Sigmoid colon (tissue), 4 donors: ENCODE data around the gene ANKRD53.

ENCODE experiments used
- CTCF ChIP-seq, 4 experiments: fragments of 450-650 bp in 3 of 4; fragments of 200-600 bp in 1 of 4; IDR thresholded peaks; one replicate each; pipeline ENCODE4 v1.5.1; 2016 to 2019; ENCODE audit warnings: antibody characterized with exemption in 4 of 4, mild to moderate bottlenecking in 3 of 4, moderate library complexity in 2 of 4
- POLR2A ChIP-seq, 2 donors: fragments of 450-650 bp; IDR thresholded peaks; one replicate each; pipeline ENCODE4 v1.6.1; 2016; ENCODE audit warnings: antibody characterized with exemption in 2 of 2, mild to moderate bottlenecking in 2 of 2, moderate library complexity in 2 of 2
- POLR2AphosphoS5 ChIP-seq, 4 donors: sonication (generic); formaldehyde crosslinking; IDR thresholded peaks; one replicate each; pipeline ENCODE4 v1.6.1; 2017; ENCODE audit warnings: antibody characterized with exemption in 4 of 4

DNA sequence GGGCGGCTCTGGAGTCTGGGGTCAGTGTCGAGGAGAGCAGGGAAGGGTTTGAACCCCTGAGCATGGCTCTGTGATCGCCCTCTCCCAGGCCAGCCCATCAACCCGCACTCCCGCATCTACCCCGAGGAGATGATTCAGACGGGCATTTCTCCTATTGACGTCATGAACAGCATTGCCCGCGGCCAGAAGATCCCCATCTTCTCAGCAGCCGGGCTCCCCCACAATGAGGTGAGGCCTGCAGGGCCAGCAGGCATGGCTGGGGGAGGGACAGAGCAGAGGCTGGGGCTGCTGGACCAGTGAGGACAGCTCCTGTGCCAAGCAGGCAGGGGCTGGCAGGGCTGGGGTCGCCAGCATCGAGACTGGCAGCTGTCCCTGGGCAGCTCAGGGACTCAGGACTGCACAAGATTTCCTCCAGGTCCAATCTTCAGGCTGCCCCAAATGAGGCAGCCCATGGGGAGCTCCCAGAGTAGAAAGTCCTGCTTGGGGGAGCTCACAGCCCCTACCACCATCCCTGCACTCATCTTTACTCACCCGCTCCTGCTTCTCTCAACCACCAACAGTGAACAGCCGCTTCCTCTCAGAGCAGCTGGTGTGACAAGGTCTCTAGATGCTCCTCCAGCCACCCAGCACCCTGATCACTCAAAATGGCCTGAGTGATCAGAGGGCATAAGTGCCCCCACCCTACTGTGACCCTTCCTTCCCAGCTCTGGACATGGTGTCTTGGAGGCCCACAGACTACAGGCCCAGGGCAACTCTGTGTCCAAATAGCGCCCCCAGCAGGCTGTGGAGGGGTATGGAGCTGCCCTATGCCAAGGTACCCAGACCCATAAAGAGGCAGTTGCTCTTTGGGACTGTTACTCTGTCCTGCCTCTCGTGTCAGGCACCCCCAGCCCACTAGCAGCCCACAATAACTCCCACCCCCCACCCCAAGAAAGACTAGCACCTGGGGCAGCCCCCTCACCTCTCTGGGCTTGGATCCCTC is 18.3 kb upstream of the ANKRD53 start:
- TF ChIP-seq CTCF (IDR thresholded peaks at IDR 0.05) (no peak), POLR2A (IDR thresholded peaks at IDR 0.05) (no peak), POLR2AphosphoS5 (IDR thresholded peaks at IDR 0.05) (no peak)
